GM18870 (cell line): ENCODE results near the gene LYPD6B.

Experiments used
- ATAC-seq: cut with Tn5 transposase; IDR thresholded peaks from one replicate; pipeline ENCODE4 v1.9.1; 2021; ENCODE audit warnings: moderate library complexity; ENCODE audit not compliant: unreplicated experiment

The LYPD6B gene

GRCh38 chr2:149039213-149039724, 770 bp downstream of the LYPD6B start:
- ATAC-seq: no peak

- no peak for ATAC-seq
These were observed 2.0 kb downstream of the LYPD6B start for GRCh38 chr2:149040451-149040850.

- ATAC-seq: no peak
These were observed 3.0 kb downstream of the LYPD6B start for GRCh38 chr2:149041482-149041881.

- no peak for ATAC-seq
These were observed 4.4 kb downstream of the LYPD6B start for GRCh38 chr2:149042881-149043280.

- ATAC-seq: no peak
These were observed 6.0 kb downstream of the LYPD6B start for GRCh38 chr2:149044500-149044899.

GRCh38 chr2:149047118-149047517, 8.6 kb downstream of the LYPD6B start:
- no peak for ATAC-seq

GRCh38 chr2:149049142-149049541, 10.6 kb downstream of the LYPD6B start:
- ATAC-seq: no peak

- ATAC-seq: peak; percentile 91
These were observed 11.7 kb downstream of the LYPD6B start for GRCh38 chr2:149050188-149050587.

GRCh38 chr2:149055751-149056150, 17.3 kb downstream of the LYPD6B start:
- no peak for ATAC-seq

- no peak for ATAC-seq
These were observed 18.2 kb downstream of the LYPD6B start for GRCh38 chr2:149056541-149057255.

GRCh38 chr2:149057401-149057800, 18.9 kb downstream of the LYPD6B start:
- ATAC-seq: no peak

GRCh38 chr2:149058936-149059335, 20.4 kb downstream of the LYPD6B start:
- no peak for ATAC-seq

GRCh38 chr2:149059822-149060221, 21.3 kb downstream of the LYPD6B start:
- ATAC-seq: no peak

GRCh38 chr2:149061133-149061745, 22.7 kb downstream of the LYPD6B start:
- ATAC-seq: no peak

GRCh38 chr2:149062531-149062930, 24.0 kb downstream of the LYPD6B start:
- ATAC-seq: no peak

GRCh38 chr2:149063177-149063576, 24.7 kb downstream of the LYPD6B start:
- no peak for ATAC-seq

GRCh38 chr2:149064365-149064841, 25.9 kb downstream of the LYPD6B start:
- ATAC-seq: no peak

GRCh38 chr2:149064856-149065630, 26.5 kb downstream of the LYPD6B start:
- no peak for ATAC-seq

GRCh38 chr2:149068225-149068995, 29.9 kb downstream of the LYPD6B start:
- peak; percentile 51 for ATAC-seq

GRCh38 chr2:149068996-149069888, 30.7 kb downstream of the LYPD6B start:
- ATAC-seq: no peak
